ENCODE data around the gene BORA.
"Not testable (repeated sequence)": the region's sequence is repeated elsewhere in the genome, so short reads cannot be mapped to it uniquely, and the experiment has no call there.

Gene BORA

DNA sequence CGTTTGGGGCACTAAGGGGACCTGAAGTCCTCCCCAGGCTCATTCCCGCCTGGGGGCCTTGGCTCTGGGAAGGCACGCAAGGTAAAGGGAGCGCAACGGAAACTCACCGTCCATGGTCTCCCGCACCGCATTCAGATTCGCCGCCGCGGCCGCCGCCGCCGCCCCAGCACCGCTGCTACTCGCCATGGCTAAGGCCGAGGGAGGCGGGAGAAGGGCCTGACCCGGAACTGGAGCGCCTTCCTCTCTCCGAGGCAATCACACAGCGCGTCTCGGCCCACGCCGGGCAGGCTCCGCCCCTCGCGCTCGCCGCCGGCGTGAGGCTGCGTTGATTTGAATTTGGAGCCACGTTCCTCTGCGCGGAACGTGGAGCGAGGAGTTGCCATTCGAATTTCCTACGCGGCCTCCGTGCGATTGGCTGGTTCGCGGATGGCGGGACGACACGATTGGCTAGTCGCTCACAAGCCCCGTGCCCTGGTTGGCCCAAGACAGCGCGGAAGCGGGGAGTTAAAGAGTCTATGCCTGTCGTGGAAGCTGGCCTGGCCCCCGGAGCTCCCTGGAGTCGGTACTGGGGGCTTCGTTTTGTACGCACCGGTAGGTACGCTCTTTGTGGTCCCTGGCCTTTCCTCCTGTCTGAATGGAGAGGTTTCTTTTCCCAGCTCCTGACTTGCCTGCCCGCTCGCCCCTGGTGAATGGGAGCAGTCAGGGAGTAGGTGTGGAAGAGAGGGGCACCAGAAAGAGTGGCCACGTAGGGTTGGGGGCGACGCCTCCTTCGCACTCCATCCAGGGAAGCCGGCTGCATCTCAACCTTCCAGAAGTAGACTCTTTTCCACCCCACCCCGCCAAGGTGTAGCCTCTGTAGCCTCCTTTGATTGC lies at the start of gene BORA, which contains the start of gene MZT1:
BORA (plus strand) TSS at position 507 of the 873 bp plus-strand sequence. CDS start 1,018 bp downstream, outside the sequence.
MZT1 (minus strand) TSS at position 213 of the 873 bp plus-strand sequence; CDS start at position 186, 27 bp downstream.
- peak within 1 kb of the TSS; percentile 71 for H3K4me3 ChIP-seq
- in situ Hi-C loops (cut with MboI; ENCODE audit: low sequenced_read_pairs) = no loop called here

DNA sequence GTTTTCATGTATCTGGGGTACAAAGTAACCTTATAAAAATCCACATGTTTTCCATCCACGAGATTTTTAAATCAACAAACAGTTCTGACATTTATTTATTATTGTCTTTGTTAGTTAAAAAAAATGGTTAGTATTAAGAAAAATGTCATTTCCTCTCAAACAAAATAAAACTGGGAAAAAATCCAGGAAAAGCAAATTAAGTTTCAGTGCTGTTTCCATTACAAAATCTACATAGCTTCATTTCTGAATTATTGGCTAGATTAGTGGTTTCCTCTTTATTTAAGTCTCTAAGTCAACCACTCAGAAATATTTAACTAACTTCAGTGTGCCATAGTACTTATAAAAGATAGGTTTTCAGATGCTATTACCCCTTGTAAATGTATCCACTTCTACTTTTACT lies 49.4 kb upstream of the BORA start:
- no peaks in the 10 kb centered on the region for H3K36me3 ChIP-seq (replicated peaks)
- no peak overlapping the region for H3K4me3 ChIP-seq
- H3K9me3 ChIP-seq = no peaks in the 10 kb centered on the region
- in situ Hi-C loops (cut with MboI; ENCODE audit: low sequenced_read_pairs) = no loop called here
- H3K27me3 ChIP-seq (ENCODE audit: low read depth) = no peaks in the 10 kb centered on the region
- H3K4me1 ChIP-seq = peaks cover 10% of the 10 kb centered on the region
- no peak for DNase-seq (ENCODE audit: low spot score in 2 of 2)

More for the DNA sequence above, at the start of gene BORA, which contains the start of gene MZT1:
- H3K4me1 ChIP-seq = peaks cover 21% of the 10 kb centered on the region
- H3K9me3 ChIP-seq = no peaks in the 10 kb centered on the region
- DNase-seq (ENCODE audit: low spot score in 2 of 2) = peak; percentile 93 to 97
- no peaks in the 10 kb centered on the region for H3K27me3 ChIP-seq (ENCODE audit: low read depth)
- peaks cover 33% of the 10 kb centered on the region for H3K36me3 ChIP-seq (replicated peaks)

DNA sequence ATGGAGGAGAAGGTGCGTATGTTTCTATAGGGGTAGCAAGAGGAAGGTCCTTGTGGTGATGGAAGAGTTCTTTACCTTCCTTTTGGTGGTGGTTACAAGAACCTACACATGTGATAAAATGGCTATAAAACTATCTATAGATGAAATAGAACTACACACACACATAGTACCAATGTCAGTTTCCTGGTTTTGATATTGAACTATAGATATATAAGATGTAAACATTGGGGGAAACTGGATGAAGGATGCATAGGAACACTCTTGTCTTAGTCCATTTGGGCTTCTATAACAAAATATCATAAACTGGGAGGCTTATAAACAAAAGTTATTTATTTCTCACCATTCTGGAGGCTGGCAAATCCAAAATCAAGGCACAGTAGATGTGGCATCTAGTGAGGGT lies 47.4 kb upstream of the BORA start:
- Histone ChIP-seq H3K4me1 (peaks cover 10% of the 10 kb centered on the region), H3K9me3 (no peaks in the 10 kb centered on the region), H3K36me3 (replicated peaks) (no peaks in the 10 kb centered on the region), H3K27me3 (ENCODE audit: low read depth) (no peaks in the 10 kb centered on the region), H3K4me3 (no peak overlapping the region)
- DNase-seq (ENCODE audit: low spot score in 2 of 2) = no peak
- in situ Hi-C loops (cut with MboI; ENCODE audit: low sequenced_read_pairs) = no loop called here

DNA sequence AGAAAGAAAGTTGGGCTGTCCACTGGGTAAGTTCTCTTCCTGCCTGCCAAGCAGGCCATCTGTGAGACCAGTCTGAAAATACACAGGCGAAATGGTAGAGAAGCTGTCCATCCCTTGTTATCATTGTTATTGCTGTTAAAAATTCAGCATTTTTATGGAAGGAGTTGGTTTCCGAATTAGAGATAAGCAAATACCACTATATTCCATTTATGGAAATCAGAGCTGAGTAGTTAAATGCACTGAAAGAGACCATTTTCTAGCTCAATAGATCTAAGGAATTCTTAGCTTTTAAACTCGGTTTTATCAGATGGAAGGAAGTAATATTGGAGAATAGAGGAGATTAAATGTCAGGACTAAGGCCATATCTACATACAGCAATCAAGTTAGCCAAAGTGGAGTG lies 41.0 kb upstream of the BORA start:
- H3K27me3 ChIP-seq (ENCODE audit: low read depth) = no peaks in the 10 kb centered on the region
- in situ Hi-C loops (cut with MboI; ENCODE audit: low sequenced_read_pairs) = no loop called here
- H3K36me3 ChIP-seq (replicated peaks) = no peaks in the 10 kb centered on the region
- no peak overlapping the region for H3K4me3 ChIP-seq
- no peaks in the 10 kb centered on the region for H3K9me3 ChIP-seq
- no peaks in the 10 kb centered on the region for H3K4me1 ChIP-seq
- no peak for DNase-seq (ENCODE audit: low spot score in 2 of 2)

DNA sequence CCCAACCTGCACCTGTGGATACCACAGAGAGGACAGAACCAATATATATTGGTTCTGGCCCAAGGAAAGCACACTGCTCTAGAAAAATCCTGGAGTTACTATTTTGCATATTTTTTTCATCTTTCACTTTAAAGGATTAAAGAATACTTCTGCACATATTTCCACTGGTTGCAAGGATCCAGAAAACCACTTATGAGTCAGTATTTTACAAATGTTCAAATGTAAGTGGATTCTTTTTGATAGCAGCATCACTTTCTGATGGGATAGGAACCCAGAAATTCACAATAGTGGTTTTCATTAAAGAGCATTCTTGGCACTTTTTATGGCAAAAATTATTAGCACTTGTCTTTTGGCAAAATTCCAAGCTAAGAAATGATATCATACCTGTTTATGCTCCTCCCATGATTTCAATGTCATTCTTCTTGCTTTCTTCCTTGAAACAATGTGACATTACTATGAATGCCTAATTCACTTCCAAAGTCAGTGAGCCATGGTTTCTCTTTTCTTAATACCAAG lies 38.5 kb upstream of the BORA start:
- Histone ChIP-seq H3K4me1 (no peaks in the 10 kb centered on the region), H3K27me3 (ENCODE audit: low read depth) (no peaks in the 10 kb centered on the region), H3K9me3 (0 out of 2 replicates have a peak, but pooled peaks cover 2% of the 10 kb centered on the region), H3K36me3 (replicated peaks) (no peaks in the 10 kb centered on the region), H3K4me3 (no peak overlapping the region)
- DNase-seq (ENCODE audit: low spot score in 2 of 2) = no peak
- in situ Hi-C loops (cut with MboI; ENCODE audit: low sequenced_read_pairs) = no loop called here

DNA sequence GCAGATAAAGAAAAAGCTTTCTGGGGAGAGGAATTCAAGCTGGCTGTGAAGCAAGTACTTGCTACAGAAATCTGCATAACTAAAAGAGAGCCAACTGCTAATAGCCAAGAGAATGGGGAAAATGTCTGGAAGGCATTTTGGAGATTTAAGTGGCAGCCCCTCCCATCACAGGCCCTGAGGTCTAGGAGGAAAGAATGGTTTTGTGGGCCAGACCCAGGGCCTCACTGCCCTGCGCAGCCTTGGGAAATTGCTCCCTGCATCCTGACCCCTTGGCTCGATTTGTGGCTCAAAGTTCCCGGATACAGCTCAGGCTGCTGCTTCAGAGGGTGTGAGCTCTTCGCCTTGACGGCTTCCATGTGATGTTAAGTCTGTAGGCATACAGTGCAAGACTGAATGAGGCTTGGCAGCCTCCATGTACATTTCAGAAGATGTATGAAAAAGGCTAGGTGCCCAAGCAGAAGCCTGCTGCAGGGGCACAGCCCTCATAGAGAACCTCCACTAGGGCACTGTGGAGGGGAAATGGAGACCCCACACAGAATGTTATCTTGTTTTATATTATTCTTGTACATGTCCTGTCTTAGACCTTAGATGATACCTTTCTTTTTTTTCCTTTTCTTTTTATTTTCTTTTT lies 34.7 kb upstream of the BORA start:
- 0 out of 2 replicates have a peak, but pooled peaks cover 2% of the 10 kb centered on the region for H3K9me3 ChIP-seq
- in situ Hi-C loops (cut with MboI; ENCODE audit: low sequenced_read_pairs) = no loop called here
- H3K4me3 ChIP-seq = no peak overlapping the region
- DNase-seq (ENCODE audit: low spot score in 2 of 2) = no peak
- no peaks in the 10 kb centered on the region for H3K4me1 ChIP-seq
- no peaks in the 10 kb centered on the region for H3K27me3 ChIP-seq (ENCODE audit: low read depth)
- no peaks in the 10 kb centered on the region for H3K36me3 ChIP-seq (replicated peaks)

DNA sequence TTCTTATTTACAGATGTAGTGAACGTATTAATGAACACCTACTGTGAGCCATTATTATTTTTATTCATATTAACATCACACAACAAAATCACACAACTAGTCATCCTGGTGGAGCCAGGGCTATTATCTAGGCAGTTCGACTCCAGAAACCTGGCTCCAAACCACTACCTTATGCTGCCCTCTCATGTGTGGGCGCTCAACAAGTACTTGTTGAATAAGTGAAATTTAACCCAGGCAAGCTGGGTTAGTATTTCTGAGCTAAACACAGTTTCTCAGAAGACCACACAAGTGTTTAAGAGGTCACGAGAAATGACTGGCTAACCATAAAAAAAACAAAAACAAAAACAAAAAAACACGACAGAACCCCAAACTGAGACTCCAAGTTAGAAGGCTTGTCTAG lies 33.9 kb upstream of the BORA start:
- in situ Hi-C loops (cut with MboI; ENCODE audit: low sequenced_read_pairs) = no loop called here
- H3K4me3 ChIP-seq = no peak overlapping the region
- no peak for DNase-seq (ENCODE audit: low spot score in 2 of 2)
- H3K4me1 ChIP-seq = no peaks in the 10 kb centered on the region
- H3K36me3 ChIP-seq (replicated peaks) = no peaks in the 10 kb centered on the region
- 0 out of 2 replicates have a peak, but pooled peaks cover 2% of the 10 kb centered on the region for H3K9me3 ChIP-seq
- H3K27me3 ChIP-seq (ENCODE audit: low read depth) = no peaks in the 10 kb centered on the region

DNA sequence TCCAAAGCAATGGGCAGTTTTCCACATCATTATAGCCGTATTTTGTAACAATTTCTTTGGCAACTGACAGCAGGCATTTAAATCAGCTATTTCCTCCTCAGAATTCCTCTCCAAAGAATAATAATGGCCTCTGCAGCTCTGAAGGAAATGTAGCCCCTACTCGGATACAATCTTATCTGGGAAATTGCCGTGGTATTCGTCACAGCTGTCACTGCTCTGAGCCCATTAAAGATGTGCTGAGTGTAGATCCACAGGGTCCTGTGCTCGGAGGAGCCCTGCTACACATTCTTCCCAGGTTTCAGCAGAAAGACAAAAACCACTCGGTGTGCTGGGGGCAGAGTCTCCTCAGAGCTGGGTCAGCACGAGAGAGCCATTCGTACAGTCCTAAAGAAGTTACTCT lies 33.4 kb upstream of the BORA start:
- in situ Hi-C loops (cut with MboI; ENCODE audit: low sequenced_read_pairs) = no loop called here

DNA sequence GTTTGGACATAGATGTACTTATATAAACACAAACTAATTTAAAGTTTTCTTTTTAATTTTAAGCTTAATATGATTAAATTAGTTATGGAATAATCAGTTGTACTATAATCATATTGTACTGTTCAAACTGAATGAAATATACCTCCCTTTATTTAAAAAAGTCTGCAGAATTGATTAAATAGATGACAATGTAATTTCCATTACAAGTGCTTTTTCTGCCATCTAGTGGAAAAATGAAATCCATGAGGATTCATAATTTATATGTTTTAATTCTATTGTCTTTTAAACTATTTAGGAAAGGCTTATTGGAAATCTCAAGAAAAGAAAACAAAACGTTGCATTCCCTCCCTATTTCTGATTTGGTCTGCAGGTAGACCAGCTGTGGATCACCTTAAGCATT lies 31.1 kb upstream of the BORA start:
- H3K4me3 ChIP-seq = no peak overlapping the region
- no peaks in the 10 kb centered on the region for H3K27me3 ChIP-seq (ENCODE audit: low read depth)
- in situ Hi-C loops (cut with MboI; ENCODE audit: low sequenced_read_pairs) = no loop called here
- DNase-seq (ENCODE audit: low spot score in 2 of 2) = peak in 1 of 2 experiments; percentile 19
- H3K4me1 ChIP-seq = no peaks in the 10 kb centered on the region
- H3K9me3 ChIP-seq = 0 out of 2 replicates have a peak, but pooled peaks cover 2% of the 10 kb centered on the region
- no peaks in the 10 kb centered on the region for H3K36me3 ChIP-seq (replicated peaks)

More for the DNA sequence above, 33.4 kb upstream of the BORA start:
- no peaks in the 10 kb centered on the region for H3K36me3 ChIP-seq (replicated peaks)
- H3K4me3 ChIP-seq = no peak overlapping the region
- H3K4me1 ChIP-seq = no peaks in the 10 kb centered on the region
- H3K9me3 ChIP-seq = 0 out of 2 replicates have a peak, but pooled peaks cover 2% of the 10 kb centered on the region
- no peaks in the 10 kb centered on the region for H3K27me3 ChIP-seq (ENCODE audit: low read depth)
- no peak for DNase-seq (ENCODE audit: low spot score in 2 of 2)

DNA sequence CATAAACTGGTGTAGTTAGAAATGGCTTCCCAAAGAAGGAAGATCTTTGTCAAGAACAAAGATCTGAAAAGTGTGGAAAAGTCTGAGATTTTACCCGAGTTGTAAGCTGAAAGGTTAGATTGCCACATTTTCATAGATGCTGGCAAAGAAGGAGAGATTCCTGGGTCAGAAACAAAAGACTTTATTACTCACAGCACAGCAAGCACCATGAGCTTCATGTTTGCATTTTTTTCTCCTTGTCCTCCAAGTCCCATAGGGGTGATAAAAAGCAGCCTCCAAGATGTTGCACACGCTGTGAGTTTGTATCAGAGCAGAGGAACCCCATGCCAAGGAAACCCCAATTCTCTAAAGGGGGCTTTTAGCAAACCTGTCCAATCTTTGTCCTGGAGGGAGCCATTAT lies 29.6 kb upstream of the BORA start:
- Histone ChIP-seq H3K36me3 (replicated peaks) (no peaks in the 10 kb centered on the region), H3K4me1 (no peaks in the 10 kb centered on the region), H3K9me3 (0 out of 2 replicates have a peak, but pooled peaks cover 2% of the 10 kb centered on the region), H3K27me3 (ENCODE audit: low read depth) (no peaks in the 10 kb centered on the region), H3K4me3 (no peak overlapping the region)
- in situ Hi-C loops (cut with MboI; ENCODE audit: low sequenced_read_pairs) = no loop called here
- DNase-seq (ENCODE audit: low spot score in 2 of 2) = no peak

DNA sequence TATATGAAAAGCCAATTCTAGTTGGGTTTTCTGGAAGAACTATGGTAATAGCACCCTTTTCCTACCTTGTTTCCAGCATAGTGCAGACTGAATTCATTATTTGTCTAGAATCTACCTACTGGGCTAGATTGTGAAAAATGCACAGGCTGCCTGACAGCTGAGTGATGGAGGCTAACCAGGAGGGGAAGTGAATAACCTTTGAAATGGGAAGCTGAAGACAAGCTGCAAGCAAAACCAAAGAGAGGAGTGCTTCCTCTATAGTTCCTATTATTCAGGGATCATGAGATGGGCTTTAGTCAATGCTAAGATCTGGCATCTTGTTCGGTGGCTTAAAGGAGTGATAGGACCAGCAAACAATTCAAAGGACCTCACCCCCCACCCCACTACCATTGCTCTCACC lies 27.2 kb upstream of the BORA start:
- no peak for DNase-seq (ENCODE audit: low spot score in 2 of 2)
- H3K36me3 ChIP-seq (replicated peaks) = no peaks in the 10 kb centered on the region
- no peaks in the 10 kb centered on the region for H3K4me1 ChIP-seq
- no peaks in the 10 kb centered on the region for H3K9me3 ChIP-seq
- in situ Hi-C loops (cut with MboI; ENCODE audit: low sequenced_read_pairs) = no loop called here
- no peak overlapping the region for H3K4me3 ChIP-seq
- no peaks in the 10 kb centered on the region for H3K27me3 ChIP-seq (ENCODE audit: low read depth)

DNA sequence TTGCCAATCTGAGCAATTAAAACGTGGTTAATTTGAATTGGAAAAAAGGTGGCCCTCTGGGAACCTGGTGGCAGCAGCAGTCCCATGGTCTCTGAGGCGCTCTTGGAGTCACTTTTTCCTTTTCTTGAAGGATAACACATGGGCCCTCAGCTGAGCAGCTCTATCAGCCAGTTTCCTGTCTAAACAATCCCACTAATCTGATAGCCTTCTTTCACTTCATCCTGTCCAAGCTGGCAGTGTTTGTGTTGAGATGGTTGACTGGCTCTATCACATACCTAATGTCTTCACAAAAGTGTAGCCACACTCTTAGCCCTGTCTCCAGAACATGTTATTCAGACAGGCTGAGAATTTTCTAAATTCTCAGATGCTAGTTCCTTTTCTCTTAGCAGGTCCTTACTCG lies 10.9 kb upstream of the BORA start:
- in situ Hi-C loops (cut with MboI; ENCODE audit: low sequenced_read_pairs) = no loop called here
- H3K9me3 ChIP-seq = 0 out of 2 replicates have a peak, but pooled peaks cover 3% of the 10 kb centered on the region

DNA sequence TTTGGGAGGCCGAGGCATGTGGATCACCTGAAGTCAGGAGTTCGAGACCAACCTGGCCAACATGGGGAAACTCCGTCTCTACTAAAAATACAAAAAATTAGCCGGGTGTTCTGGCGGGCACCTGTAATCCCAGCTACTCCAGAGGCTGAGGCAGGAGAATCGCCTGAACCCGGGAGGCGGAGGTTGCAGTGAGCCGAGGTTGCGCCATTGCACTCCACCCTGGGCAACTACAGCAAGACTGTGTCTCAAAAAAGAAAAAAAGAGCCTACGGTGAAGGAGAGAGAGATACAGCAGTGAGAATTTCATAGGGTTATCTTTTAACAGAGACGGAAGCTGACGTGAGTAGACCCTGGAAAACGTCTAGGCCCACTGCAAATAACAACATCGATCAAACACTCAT lies 1.5 kb upstream of the BORA start:
- Histone ChIP-seq H3K4me3 (peak overlapping the region; percentile 71), H3K4me1 (peaks cover 21% of the 10 kb centered on the region), H3K36me3 (replicated peaks) (peaks cover 19% of the 10 kb centered on the region)
- H3K27me3 ChIP-seq (ENCODE audit: low read depth); in situ Hi-C loops (cut with MboI; ENCODE audit: low sequenced_read_pairs); DNase-seq (ENCODE audit: low spot score in 2 of 2); H3K9me3 ChIP-seq: not testable (repeated sequence)

More for the DNA sequence above, 10.9 kb upstream of the BORA start:
- DNase-seq (ENCODE audit: low spot score in 2 of 2) = no peak
- Histone ChIP-seq H3K27me3 (ENCODE audit: low read depth) (no peaks in the 10 kb centered on the region), H3K4me3 (no peak overlapping the region), H3K4me1 (no peaks in the 10 kb centered on the region), H3K36me3 (replicated peaks) (peaks cover 48% of the 10 kb centered on the region)

All from HAP-1 (cell line).